HG03045 (cell line): Measurements from ENCODE around the gene CDON.
"Not testable (repeated sequence)": the region's sequence is repeated elsewhere in the genome, so short reads cannot be mapped to it uniquely, and the experiment has no call there.

Source experiments
- ATAC-seq: cut with Tn5 transposase; IDR thresholded peaks from one replicate; pipeline ENCODE4 v1.9.1; 2021; ENCODE audit warnings: mild to moderate bottlenecking, moderate library complexity; ENCODE audit not compliant: unreplicated experiment

The CDON gene

DNA sequence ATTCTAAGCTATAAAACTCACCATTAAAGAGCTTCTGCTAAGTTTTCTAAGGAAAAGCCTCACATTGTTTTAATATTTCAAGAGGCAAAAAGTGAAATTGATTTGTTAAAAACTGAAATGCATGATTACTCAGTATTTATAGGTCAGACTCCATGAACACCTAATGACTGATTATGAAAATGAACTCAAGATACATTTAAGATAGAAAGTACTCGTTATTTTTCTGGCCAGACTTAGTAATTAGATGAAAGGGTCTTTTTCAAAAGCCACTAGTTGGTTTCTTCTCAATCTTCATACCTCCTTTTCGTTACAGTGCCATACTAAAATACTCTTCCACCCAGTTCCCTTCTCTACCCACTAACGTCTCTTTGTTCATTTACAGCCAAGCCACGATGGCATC is 60.5 kb downstream of the CDON start:
- ATAC-seq = no peak

DNA sequence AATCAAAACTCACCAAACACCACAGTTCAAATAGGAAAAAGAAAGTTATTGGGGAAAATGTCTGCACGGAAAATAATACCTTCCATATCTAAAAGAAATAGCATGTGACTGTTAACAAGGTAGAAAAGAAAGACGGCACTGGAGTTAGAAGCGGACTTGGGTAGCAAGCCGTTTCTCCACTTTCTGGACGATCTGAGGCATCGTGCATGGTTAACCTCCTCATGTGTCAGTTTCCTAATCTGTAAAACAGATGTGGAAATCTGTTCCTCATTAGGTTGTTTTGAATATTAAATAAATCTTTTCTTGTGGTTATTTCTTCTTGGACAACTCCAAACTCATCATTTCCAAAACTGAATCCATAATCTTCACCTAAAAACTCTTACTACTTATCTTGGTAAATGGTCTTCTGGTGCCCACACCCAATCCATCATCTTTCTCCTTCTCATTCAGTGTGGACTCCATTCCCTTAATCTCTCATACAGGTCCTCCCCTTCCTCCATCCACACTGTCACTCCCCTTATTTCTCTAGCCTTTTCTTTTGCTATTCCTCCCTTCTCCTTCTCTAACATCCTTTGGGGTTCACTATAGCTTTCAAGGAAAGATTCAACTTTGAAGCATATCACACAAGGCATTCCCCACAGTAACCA is 63.3 kb downstream of the CDON start:
- no peak for ATAC-seq

DNA sequence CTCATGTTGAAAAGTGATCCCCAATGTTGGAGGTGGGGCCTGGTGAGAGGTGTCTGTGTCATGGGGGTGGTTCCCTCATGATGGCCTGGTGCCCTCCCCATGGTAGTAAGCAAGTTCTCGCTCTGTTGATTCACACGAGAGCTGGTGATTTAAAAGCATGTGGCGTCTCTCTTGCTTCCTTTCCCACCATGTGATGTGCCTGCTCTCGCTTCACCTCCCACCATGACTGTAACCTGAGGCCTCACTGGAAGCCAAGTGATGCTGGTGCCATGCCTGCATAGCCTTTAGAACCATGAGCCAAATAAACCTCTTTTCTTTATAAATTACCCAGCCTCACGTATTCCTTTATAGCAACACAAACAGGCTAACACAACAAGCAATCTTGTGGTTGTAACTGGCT is 64.4 kb downstream of the CDON start:
- no peak for ATAC-seq

DNA sequence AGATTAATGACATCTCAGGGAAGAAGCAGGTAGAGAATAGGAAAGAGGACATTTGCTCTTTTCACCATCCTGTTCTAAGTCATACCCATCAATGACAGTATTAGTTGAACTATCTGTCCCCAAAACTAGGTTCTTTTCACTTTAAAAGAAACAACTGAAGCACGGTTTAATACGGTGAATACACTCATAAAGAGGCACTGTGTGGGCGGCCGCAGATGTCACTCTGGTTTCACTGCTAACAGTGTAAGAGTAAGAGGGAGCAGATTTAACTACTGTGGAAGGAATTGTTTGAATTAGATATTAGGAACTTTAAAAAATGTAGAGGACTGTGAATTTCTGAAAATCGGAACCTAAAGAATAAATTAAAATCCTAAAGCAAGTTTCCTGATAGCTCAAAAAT is 67.4 kb downstream of the CDON start:
- ATAC-seq = peak; percentile 79

DNA sequence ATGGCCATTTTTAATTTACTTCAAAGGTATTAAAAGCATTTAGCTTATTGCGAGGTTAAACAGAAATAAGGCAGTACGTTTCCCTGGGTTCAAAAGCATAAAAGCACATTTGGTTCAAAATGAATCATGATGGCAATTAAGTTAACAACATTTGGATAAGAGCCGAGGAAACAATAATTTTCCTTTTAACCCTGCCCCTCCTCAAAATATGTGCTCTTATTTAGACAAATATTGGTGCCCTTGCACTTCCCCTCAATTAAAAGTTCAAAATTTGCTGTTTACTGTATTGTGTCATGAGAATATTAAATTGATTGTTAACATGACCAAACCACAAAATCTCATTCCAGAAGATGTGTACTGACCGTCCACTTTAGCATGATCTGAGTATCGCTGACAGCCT is 68.2 kb downstream of the CDON start:
- no peak for ATAC-seq

DNA sequence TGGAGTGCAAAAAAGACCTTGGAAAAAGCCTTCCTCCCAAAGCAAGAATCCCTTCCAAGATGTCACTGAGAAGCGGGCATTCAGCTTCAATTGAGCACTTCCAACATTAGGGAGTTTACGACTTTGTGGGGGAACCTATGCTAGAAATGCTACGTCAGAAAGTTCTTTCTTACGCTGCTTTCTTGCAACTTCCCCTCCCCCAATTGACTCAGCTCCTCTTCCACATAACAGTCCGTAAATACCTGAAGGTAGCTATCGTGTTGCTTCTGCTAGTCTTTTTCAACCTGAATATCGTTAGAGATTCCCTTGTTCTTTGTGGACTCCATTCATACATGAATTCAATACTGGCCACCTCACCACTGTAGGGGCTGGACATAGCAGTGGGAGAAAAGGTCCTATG is 69.8 kb downstream of the CDON start:
- no peak for ATAC-seq

DNA sequence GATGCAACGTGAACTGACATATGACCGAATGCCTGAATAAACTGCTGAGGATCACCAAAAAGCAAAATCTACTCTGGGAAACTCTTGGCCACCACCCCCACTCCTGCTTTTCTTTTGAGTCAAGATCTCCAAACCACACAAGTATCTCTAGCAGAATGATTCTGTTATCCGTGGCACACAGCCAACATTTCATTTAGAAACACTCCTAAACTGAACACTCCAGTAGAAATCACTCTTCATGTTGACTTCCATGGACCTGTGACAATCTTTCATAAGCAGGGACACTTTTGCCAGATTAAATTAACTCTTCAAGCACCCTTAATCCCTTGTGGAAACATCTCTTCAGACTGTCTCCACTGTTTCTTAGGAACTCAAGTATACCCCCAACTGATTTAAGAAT is 72.4 kb downstream of the CDON start:
- ATAC-seq = no peak

DNA sequence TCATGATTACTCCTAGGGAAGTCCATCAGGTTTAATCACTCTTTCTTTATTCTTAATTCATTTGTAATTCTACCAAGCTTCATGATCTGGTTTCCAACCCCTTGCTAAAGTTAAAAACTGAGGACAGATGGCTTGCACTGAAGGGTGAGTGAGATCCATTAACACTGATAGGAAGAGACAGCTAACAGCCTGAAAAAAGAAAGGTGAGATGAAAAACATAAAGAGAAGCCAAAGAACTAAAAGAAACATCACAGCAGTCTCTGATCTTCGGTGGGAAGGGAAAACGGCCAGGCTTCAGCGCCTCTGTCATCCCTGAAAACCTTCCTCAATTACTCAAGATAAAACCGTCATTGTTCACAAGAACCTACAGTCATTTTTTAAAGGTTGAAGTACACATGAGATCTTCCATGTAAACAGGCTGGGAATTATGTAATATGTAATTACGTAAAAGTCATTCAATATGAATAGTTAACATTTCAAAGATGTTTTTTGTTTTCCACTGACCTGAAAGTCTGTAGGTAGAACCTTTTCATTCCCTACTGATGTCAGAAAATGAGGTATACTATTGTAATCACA is 75.5 kb downstream of the CDON start:
- no peak for ATAC-seq

DNA sequence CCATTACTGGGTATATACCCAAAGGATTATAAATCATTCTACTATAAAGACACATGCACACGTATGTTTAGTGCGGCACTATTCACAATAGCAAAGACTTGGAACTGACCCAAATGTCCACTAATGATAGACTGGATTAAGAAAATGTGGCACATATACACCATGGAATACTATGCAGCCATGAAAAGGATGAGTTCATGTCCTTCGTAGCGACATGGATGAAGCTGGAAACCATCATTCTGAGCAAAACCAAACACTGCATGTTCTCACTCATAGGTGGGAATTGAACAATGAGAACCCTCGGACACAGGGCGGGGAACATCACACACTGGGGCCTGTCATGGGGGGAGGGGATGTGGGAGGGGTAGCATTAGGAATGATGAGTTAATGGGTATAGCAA is 76.7 kb downstream of the CDON start:
- not testable (repeated sequence) for ATAC-seq

DNA sequence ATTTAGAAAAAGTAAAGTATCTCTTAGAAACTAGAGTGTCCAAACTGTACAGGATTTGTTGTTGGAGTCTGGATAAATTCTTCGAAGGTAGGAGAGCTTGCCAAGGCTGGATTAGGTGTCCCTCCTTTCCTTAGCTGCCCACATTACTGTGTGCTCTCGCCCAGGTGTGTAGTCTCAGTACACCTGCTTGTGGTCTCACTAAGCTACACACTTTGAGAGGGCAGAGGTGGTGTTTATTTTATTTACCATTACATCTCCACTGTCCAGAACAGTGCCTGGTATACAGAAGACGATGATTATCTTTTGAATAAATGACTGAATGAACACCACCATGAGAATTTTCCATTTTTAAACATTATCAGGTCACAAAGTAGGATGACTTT is 80.3 kb downstream of the CDON start:
- no peak for ATAC-seq

DNA sequence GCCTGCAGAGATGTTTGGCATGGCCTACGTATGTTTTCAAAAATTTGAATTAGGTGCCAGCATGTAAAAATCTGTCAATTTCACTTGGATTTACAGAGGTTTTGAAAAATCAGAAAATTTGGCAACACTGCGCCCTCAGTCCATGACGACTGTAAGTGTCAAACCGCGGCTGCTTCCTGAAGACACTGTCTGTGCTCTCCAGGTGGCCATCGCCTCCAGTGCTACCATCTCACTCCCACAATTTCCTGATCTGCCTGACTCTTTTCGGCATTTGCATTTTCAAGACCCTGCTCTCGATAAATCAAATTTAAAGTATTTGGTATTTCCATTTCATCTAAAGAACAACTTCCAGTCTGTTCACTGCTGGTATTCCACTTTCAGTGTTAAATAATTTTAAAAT is 82.2 kb downstream of the CDON start:
- ATAC-seq = no peak

DNA sequence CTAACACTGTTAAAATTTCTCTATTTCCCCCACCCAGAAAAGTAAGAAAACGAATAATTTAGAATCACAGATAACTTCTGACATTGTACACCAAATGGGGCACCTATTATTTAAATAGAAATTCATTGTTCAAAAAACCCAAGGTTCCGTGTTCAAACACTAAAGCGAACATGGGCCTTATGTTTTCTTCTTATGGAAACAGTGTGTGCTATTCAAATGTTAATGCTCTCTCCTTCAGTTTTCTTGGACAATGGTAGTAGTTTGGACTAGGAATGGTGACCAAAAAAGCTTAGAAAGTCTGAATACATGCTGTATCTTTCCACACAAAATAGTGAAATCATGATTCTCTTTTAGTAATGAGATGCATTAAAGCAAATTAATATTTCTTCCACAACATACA is 83.2 kb downstream of the CDON start:
- ATAC-seq = no peak

DNA sequence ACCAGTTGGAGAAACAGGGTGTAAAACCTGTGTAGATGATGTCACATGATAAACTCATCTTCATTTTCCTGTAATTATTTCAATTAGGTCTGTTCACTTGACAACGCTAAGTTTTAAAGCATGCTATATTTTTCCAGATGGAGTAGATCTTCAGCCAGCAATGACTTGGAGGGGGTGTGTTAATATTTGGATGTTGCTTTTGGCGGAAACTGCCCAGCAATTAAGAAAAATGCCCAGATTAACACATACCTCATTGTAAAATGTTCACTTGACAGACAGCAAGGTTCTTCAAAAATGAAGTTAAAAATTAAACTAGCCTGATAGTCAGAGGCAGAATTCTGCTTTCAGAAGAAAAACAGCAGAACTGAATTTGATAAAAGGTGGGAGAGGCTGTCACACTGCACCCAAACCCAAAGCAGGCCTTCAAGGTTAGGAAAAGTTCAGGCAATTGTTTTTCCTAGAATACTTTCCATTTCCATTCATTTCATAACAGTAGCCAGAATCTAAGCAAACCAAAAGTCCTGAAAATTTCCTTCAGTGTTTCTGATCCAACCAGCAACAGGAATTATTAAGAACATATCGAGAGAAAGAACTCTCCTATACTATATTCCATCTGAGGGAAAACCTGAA is 83.8 kb downstream of the CDON start:
- no peak for ATAC-seq

DNA sequence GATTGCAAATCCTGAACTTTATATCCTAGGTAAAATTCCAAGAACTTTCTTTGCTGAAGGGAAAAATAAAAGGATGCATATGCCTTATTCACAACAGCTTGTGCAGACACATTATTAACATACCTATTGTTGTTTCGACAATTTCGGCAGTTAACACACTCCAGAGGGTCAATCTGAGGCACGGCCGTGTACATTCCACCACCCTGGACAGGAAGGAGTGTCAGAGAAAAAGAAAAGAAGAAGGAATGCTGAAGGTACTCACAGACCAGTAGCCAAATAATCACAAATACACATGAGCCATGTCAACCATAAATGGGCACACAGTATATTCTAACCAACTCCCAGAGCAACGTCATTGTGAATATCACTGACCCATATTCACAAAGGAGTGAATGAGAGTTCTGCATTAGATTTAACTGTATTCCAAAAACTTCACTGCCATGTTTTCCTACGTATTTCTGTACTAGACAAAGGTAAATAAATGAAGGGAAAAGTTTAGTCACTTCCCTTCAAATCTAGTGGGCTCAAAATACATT is 84.4 kb downstream of the CDON start:
- no peak for ATAC-seq

DNA sequence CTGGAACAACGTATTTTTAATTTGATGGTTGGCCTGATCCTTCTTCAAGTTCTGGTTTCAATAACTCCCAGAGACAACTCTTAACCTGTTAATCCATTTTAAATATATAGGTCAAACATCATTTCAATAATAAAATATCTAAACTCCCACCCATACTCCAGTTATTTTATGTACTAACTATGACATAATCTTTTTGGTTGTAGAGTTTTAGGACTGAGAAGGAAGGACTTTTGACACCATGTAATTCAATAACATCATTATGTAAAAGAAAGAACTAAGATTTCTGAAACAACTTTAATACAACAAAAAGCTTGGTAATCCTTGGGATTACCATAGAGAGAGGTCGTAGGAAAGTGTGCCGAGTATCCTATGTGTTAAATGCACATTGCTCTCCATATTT is 85.3 kb downstream of the CDON start:
- no peak for ATAC-seq

DNA sequence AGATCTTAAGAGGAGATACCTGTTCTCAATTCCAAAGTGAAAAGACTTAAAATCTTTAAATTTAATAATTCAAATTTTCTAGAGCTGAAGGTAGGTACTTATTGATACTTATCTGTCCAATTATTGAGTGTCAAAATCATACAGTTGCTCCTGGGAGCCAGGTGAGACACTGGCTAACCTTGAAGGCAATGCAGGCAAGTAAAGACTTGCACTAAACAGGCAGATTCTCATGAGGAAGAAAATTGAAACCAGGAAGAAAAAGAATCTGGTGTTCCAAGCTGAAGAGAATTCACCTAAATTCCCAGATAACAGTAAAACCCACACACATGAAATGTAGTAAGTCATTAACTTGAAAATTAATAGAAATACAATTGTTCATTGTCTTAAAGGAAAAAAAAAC is 86.5 kb downstream of the CDON start:
- ATAC-seq = no peak

DNA sequence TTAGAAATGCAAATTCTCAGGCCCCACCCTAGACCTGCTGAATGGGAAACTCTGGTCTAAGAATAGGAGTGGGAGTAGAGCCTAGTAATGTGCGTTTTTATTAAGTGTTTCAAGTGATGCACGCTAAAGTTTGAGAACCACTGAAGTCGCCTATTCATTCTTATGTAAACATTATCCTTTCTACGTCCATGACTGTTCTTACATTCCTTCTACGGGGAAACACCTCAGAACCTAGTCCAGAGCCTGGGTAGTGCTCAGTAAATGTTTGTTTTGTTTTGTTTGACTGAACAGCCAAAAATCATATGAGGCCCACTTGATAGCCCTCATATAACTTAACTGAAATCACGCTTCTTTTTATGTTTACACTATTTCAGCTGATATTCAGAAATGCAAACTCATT is 87.0 kb downstream of the CDON start:
- no peak for ATAC-seq

DNA sequence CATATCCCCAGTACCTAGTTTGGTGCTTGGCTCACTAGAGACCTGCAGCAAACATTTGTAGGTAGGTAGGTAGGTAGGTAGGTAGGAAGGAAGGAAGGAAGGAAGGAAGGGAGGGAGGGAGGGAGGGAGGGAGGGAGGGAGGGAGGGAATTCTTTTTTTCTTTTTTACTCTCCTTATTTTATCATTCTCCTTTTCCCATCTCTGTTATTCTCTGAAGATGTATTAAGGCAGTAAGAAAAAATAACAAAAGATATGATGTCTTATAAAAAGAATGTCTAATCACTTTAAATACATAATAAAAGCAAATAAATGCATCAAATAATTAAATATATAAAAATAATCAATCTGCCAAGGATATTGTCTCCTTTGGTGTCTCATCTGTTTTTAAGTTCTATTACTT is 88.4 kb downstream of the CDON start:
- ATAC-seq = no peak

DNA sequence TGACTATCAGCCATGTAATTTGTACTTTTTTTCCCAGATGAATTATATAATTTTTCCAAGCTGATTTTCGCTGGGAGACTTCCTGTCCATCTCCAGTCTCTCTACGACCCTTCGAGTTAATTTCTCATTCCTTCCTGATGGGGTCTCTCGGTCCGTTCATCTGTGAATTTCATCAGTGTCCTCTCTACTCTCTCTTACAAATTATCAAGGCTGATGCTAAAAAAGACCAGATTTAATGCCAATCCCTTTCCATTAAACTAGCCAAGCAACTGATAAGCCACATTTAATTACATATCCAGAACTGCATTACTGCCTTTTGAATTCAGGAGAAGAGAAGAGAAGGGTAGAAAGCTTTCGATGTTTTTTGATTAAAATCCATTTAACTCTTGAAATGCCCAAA is 91.0 kb downstream of the CDON start:
- no peak for ATAC-seq

DNA sequence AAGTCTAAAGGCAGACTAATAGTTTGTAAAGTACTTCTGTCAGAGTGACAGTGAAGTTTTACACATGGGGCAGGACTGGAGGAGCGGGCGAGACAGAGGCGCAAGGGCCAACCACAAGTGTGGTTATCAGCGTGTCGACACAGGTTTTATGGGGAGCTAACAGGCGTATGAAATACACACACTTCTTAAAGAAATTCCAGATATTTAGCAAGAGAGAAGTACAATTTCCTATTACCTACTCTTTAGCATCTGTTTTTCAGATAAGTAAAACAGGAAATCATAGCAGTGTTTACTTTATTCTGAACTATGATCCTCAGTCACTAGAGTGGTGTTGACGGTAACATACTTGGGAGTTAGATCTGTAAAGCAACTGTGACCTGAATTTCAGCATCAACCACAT is 94.3 kb downstream of the CDON start:
- ATAC-seq = no peak

DNA sequence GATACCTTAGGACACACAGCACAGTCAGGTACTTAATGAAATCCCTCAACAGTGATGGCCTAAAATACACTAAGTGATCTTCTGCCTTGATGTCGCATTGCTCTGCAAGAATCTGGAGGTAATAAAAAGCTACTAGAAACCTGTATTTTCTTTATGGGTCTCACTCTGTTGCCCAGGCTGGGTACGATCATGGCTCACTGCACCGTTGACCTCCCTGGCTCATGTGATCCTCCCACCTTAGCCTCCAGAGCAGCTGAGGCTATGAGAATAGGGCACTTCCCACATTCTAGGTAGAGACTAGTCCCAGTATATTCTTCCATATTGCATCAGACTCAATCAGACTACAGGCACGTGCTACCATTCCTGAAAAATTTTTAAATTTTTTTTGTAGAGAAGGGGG is 95.2 kb downstream of the CDON start:
- no peak for ATAC-seq

DNA sequence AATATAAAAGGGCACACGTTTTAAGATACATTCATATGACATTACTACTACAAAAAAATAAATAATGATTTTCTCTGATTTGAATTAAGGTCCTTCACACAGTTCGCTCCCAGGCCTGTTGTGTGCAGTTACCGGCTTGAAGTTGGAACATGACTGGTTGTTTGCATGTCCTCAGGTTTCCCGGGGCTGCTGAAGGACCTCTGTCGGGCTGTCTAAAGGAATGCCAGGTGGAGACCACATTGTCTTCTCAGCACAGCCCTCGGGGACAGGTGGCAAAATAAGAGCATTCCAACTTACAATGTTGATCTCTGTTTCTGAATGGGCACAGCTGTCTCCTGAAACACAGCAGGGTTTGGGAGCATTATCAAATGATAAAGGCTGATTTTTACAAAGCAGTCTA is 101.9 kb downstream of the CDON start:
- ATAC-seq = no peak

DNA sequence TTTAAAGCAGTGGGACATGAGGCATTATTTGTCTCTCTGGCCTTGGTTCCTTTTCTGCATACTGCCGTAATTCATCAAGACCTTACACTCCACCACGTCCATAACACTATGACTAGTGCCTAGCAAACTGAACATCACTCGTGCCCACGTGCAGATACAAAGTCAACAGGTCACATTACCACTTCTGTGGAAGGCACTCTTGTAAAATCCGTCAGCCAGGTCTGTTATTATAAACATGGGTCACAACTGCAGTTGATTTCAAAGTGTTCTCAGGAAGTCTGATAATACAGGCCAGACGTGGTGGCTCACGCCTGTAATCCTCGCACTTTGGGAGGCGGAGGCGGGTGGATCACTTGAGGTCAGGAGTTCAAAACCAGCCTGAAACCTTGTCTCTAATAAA is 102.7 kb downstream of the CDON start:
- no peak for ATAC-seq
